Adrenal gland (tissue), 5 donors: Measurements from ENCODE around the gene MBOAT7.

Source experiments
- POLR2A ChIP-seq, 2 donors: fragments of 450-650 bp; IDR thresholded peaks; one replicate each; pipeline ENCODE4 v1.6.1; 2017; ENCODE audit warnings: antibody characterized with exemption in 2 of 2, mild to moderate bottlenecking in 2 of 2, moderate library complexity in 1 of 2
- TF ChIP-seq, protein P1 (sequence below), 6 experiments: fragments of 450-650 bp in 4 of 6; fragments of 200-600 bp in 2 of 6; sonication (generic) in 1 of 6; IDR thresholded peaks; 1 replicate in 5 of 6; 2 replicates in 1 of 6; pipeline versions ENCODE4 v1.5.1 to v1.8.0; 2016 to 2021; ENCODE audit warnings: antibody characterized with exemption in 6 of 6, mild to moderate bottlenecking in 2 of 6, moderate library complexity in 1 of 6
- donor health status: DM: no; HTN: no; CAD: no.

DNA sequence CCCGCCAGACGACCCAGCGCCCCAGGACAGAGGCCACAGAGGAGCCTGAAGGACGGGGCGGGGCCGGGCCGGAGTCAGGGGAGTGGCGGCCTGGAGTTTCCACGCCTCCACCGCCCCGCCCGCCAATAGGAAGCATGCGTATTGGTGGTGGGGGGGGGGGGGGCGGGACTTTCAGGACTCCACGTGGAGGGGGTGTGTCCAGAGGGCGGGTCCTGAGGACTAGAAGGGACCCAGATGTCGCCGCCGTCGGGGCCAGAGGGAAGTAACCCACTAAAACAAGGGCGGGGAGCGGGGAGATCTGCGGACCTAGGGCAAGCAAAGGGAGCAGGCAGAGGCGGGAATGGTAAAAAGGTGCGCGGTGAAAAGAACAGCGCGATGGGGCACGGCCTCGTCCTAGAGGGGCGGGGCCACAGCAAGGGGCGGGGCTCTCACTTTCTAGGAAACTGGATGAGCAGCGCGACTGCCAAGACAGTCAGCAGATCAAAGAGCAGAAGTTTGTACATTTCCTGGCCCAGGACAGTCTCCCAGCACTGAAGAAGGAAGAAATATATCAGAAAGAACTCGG, 27.1 kb downstream of the MBOAT7 start:
- peak in 1 of 2 donors; percentile 33 for TF ChIP-seq POLR2A (IDR thresholded peaks at IDR 0.05)
- TF ChIP-seq, protein P1, sequence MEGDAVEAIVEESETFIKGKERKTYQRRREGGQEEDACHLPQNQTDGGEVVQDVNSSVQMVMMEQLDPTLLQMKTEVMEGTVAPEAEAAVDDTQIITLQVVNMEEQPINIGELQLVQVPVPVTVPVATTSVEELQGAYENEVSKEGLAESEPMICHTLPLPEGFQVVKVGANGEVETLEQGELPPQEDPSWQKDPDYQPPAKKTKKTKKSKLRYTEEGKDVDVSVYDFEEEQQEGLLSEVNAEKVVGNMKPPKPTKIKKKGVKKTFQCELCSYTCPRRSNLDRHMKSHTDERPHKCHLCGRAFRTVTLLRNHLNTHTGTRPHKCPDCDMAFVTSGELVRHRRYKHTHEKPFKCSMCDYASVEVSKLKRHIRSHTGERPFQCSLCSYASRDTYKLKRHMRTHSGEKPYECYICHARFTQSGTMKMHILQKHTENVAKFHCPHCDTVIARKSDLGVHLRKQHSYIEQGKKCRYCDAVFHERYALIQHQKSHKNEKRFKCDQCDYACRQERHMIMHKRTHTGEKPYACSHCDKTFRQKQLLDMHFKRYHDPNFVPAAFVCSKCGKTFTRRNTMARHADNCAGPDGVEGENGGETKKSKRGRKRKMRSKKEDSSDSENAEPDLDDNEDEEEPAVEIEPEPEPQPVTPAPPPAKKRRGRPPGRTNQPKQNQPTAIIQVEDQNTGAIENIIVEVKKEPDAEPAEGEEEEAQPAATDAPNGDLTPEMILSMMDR (IDR thresholded peaks at IDR 0.05) = no peak
